ENCODE measurements around the gene ALCAM.

DNA sequence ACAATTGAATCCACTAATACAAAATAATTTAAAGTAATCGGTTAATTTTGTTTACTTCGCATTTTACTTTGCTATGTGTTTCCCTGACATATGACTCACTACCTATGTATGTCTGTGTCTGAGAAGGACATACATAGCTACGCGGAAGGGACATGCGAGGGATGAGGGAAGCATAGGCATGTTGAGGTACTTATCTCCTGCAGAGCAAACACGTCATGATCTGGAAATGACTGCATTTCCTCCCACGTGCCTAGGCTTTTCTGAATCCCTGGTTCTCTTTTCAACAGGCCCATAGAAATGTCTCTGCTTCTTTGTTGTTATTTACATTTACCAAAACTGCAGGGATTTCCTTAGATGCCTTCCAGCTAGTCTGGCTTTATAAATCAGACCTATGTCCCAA is 27.5 kb downstream of the ALCAM start:
- no peak for TF ChIP-seq ZNF610 (tag by site-specific recombination; IDR thresholded peaks at IDR 0.05; ENCODE audit: borderline replicate concordance)
- TF ChIP-seq, protein P1, sequence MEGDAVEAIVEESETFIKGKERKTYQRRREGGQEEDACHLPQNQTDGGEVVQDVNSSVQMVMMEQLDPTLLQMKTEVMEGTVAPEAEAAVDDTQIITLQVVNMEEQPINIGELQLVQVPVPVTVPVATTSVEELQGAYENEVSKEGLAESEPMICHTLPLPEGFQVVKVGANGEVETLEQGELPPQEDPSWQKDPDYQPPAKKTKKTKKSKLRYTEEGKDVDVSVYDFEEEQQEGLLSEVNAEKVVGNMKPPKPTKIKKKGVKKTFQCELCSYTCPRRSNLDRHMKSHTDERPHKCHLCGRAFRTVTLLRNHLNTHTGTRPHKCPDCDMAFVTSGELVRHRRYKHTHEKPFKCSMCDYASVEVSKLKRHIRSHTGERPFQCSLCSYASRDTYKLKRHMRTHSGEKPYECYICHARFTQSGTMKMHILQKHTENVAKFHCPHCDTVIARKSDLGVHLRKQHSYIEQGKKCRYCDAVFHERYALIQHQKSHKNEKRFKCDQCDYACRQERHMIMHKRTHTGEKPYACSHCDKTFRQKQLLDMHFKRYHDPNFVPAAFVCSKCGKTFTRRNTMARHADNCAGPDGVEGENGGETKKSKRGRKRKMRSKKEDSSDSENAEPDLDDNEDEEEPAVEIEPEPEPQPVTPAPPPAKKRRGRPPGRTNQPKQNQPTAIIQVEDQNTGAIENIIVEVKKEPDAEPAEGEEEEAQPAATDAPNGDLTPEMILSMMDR (tag by site-specific recombination; IDR thresholded peaks at IDR 0.05) = no peak
- TF ChIP-seq BCL11A (tag by site-specific recombination; IDR thresholded peaks at IDR 0.05; ENCODE audit: low read depth) = no peak
- TF ChIP-seq, protein P2, sequence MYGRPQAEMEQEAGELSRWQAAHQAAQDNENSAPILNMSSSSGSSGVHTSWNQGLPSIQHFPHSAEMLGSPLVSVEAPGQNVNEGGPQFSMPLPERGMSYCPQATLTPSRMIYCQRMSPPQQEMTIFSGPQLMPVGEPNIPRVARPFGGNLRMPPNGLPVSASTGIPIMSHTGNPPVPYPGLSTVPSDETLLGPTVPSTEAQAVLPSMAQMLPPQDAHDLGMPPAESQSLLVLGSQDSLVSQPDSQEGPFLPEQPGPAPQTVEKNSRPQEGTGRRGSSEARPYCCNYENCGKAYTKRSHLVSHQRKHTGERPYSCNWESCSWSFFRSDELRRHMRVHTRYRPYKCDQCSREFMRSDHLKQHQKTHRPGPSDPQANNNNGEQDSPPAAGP (tag by site-specific recombination; IDR thresholded peaks at IDR 0.05) = no peak

All from HEK293 (cell line).